Activated CD8-positive, alpha-beta T cell treated with anti-CD3 and anti-CD28 coated beads for 36 hours (primary cell): Measurements from ENCODE around the gene PDZRN4. TPM values are rescaled to one million over a fixed set of nuclear protein-coding genes. Genes with fewer than 3 reads are reported as not detected.

ENCODE experiments used
- ATAC-seq: fragments of 200-7000 bp; cut with Tn5 transposase; one replicate; pipeline ENCODE4 v1.10.0; 2021; ENCODE audit warnings: mild to moderate bottlenecking, moderate library complexity
- CTCF ChIA-PET: fragments of 350-600 bp; sonication (Branson Sonifier 250); formaldehyde crosslinking; loops from one replicate; lab custom pipeline; 2021; ENCODE audit warnings: antibody characterized with exemption; lab: Charles Lee
- POLR2A ChIA-PET: fragments of 350-600 bp; sonication (Branson Sonifier 250); formaldehyde crosslinking; loops from one replicate; lab custom pipeline; 2021; ENCODE audit warnings: antibody characterized with exemption; lab: Charles Lee
- DNase-seq: peaks from one replicate; pipeline ENCODE4 v3.0.0-alpha.2; 2020
- H3K27ac Mint-ChIP-seq: one replicate; pipeline ENCODE4 v1.8.0; 2021; ENCODE audit warnings: mild to moderate bottlenecking, mixed read lengths
- H3K27me3 Mint-ChIP-seq: one replicate; pipeline ENCODE4 v1.8.0; 2021; ENCODE audit warnings: mixed read lengths
- H3K36me3 Mint-ChIP-seq: one replicate; pipeline ENCODE4 v1.8.0; 2021; ENCODE audit warnings: low read depth, mixed read lengths
- H3K4me1 Mint-ChIP-seq: one replicate; pipeline ENCODE4 v1.8.0; 2021; ENCODE audit warnings: low read depth, mixed read lengths
- H3K4me3 Mint-ChIP-seq: one replicate; pipeline ENCODE4 v1.8.0; 2021; ENCODE audit warnings: mild to moderate bottlenecking, moderate library complexity, mixed read lengths
- H3K9me3 Mint-ChIP-seq: one replicate; pipeline ENCODE4 v1.8.0; 2021; ENCODE audit warnings: mixed read lengths
- CTCF ChIP-seq: fragments of 200-600 bp; IDR thresholded peaks from one replicate; pipeline ENCODE4 v1.8.0; 2022; ENCODE audit warnings: antibody characterized with exemption, mild to moderate bottlenecking
- intact Hi-C: fragments of 100-400 bp; cut with micrococcal nuclease; formaldehyde crosslinking; loops from one replicate; pipeline ENCODE4 v1.10.0; 2022
- total RNA-seq, 2 experiments: library from RNA; stranded (reverse); gene quantifications; one replicate each; pipeline ENCODE4 v1.2.3, GENCODE V29; 2021

Gene PDZRN4
- total RNA-seq, 2 experiments from 2014 or later: not detected

- CTCF ChIA-PET: no interaction called here
- POLR2A ChIA-PET: no interaction called here
Observed at GRCh38 chr12:41527062-41527461, 338.9 kb downstream of the PDZRN4 start.

GRCh38 chr12:41527534-41528116 is 339.5 kb downstream of the PDZRN4 start:
- no peaks in the 10 kb centered on the region for H3K27me3 Mint-ChIP-seq
- ATAC-seq (no peak), DNase-seq (no peak)
- H3K36me3 Mint-ChIP-seq: no peaks in the 10 kb centered on the region
- peaks cover 6% of the 10 kb centered on the region for H3K4me1 Mint-ChIP-seq
- H3K9me3 Mint-ChIP-seq: no peaks in the 10 kb centered on the region
- CTCF ChIA-PET: no interaction called here
- POLR2A ChIA-PET: no interaction called here
- H3K4me3 Mint-ChIP-seq: no peak overlapping the region
- TF ChIP-seq CTCF: no peak
- intact Hi-C loops: no loop called here
- H3K27ac Mint-ChIP-seq: no peak overlapping the region

More at GRCh38 chr12:41527062-41527461, 338.9 kb downstream of the PDZRN4 start:
- H3K4me3 Mint-ChIP-seq: no peak overlapping the region
- no peaks in the 10 kb centered on the region for H3K9me3 Mint-ChIP-seq
- intact Hi-C loops: no loop called here
- peaks cover 8% of the 10 kb centered on the region for H3K4me1 Mint-ChIP-seq
- no peak for ATAC-seq
- H3K27me3 Mint-ChIP-seq: no peaks in the 10 kb centered on the region
- TF ChIP-seq CTCF: no peak
- no peak for DNase-seq
- H3K27ac Mint-ChIP-seq: no peak overlapping the region
- H3K36me3 Mint-ChIP-seq: no peaks in the 10 kb centered on the region

GRCh38 chr12:41528874-41529273 is 340.8 kb downstream of the PDZRN4 start:
- CTCF ChIA-PET: no interaction called here
- no peak for ATAC-seq
- H3K9me3 Mint-ChIP-seq: no peaks in the 10 kb centered on the region
- H3K4me3 Mint-ChIP-seq: no peak overlapping the region
- POLR2A ChIA-PET: interaction anchor here (0.6 kb wide), 1 partner anchor 63 kb away, joined by 3 read pairs; no protein-coding TSS in a partner anchor
- DNase-seq: no peak
- H3K4me1 Mint-ChIP-seq: no peaks in the 10 kb centered on the region
- no peaks in the 10 kb centered on the region for H3K27me3 Mint-ChIP-seq
- no peak overlapping the region for H3K27ac Mint-ChIP-seq
- intact Hi-C loops: no loop called here
- no peak for TF ChIP-seq CTCF
- H3K36me3 Mint-ChIP-seq: no peaks in the 10 kb centered on the region

GRCh38 chr12:41530441-41530840 is 342.3 kb downstream of the PDZRN4 start:
- no peak overlapping the region for H3K27ac Mint-ChIP-seq
- no peaks in the 10 kb centered on the region for H3K36me3 Mint-ChIP-seq
- no peak for DNase-seq
- no peak for TF ChIP-seq CTCF
- no peaks in the 10 kb centered on the region for H3K27me3 Mint-ChIP-seq
- no peaks in the 10 kb centered on the region for H3K4me1 Mint-ChIP-seq
- no peak overlapping the region for H3K4me3 Mint-ChIP-seq
- intact Hi-C loops: no loop called here
- ChIA-PET CTCF (no interaction called here), POLR2A (no interaction called here)
- H3K9me3 Mint-ChIP-seq: no peaks in the 10 kb centered on the region
- no peak for ATAC-seq

GRCh38 chr12:41531147-41531829 is 343.2 kb downstream of the PDZRN4 start:
- ChIA-PET POLR2A (no interaction called here), CTCF (no interaction called here)
- Mint-ChIP-seq H3K9me3 (no peaks in the 10 kb centered on the region), H3K4me1 (peaks cover 6% of the 10 kb centered on the region), H3K36me3 (no peaks in the 10 kb centered on the region), H3K4me3 (no peak overlapping the region), H3K27me3 (no peaks in the 10 kb centered on the region), H3K27ac (no peak overlapping the region)
- TF ChIP-seq CTCF: no peak
- DNase-seq (no peak), ATAC-seq (no peak)
- intact Hi-C loops: no loop called here
